H9 (cell line): ENCODE results near the gene LRP1B. TPM values are rescaled to one million over a fixed set of nuclear protein-coding genes. Genes with fewer than 3 reads are reported as not detected.

Experiments used
- DNase-seq: peaks from one replicate; pipeline ENCODE4 v3.0.0-alpha.2; 2017
- H2AFZ ChIP-seq: one replicate; pipeline ENCODE4 v1.6.1; 2013; ENCODE audit warnings: mild to moderate bottlenecking, low read length, control low read depth, moderate library complexity
- H2AK5ac ChIP-seq: 2 replicates; pipeline ENCODE4 v1.6.1; 2013; ENCODE audit warnings: low read length, control low read depth, mixed read lengths; ENCODE audit not compliant: insufficient read length
- H2BK120ac ChIP-seq: one replicate; pipeline ENCODE4 v1.6.1; 2013; ENCODE audit warnings: low read depth, mild to moderate bottlenecking, low read length, control low read depth, inconsistent platforms; ENCODE audit not compliant: poor library complexity, severe bottlenecking
- H2BK12ac ChIP-seq: 2 replicates; pipeline ENCODE4 v1.6.1; 2013; ENCODE audit warnings: low read length, control low read depth, mixed read lengths, low read depth; ENCODE audit not compliant: insufficient read length
- H2BK15ac ChIP-seq: 2 replicates; pipeline ENCODE4 v1.6.1; 2013; ENCODE audit warnings: low read depth, low read length, control low read depth
- H2BK20ac ChIP-seq: one replicate; pipeline ENCODE4 v1.6.1; 2013; ENCODE audit warnings: low read depth, mild to moderate bottlenecking, low read length, control low read depth, inconsistent platforms; ENCODE audit not compliant: poor library complexity, severe bottlenecking
- H2BK5ac ChIP-seq: 2 replicates; pipeline ENCODE4 v1.6.1; 2013; ENCODE audit warnings: low read length, control low read depth, mixed read lengths; ENCODE audit not compliant: insufficient read length
- H3K14ac ChIP-seq: 2 replicates; pipeline ENCODE4 v1.6.1; 2013; ENCODE audit warnings: low read length, control low read depth; ENCODE audit not compliant: insufficient read depth
- H3K18ac ChIP-seq: 2 replicates; pipeline ENCODE4 v1.6.1; 2013; ENCODE audit warnings: low read depth, mild to moderate bottlenecking, mixed read lengths, low read length, control low read depth; ENCODE audit not compliant: insufficient read length
- H3K23ac ChIP-seq: 2 replicates; pipeline ENCODE4 v1.6.1; 2013; ENCODE audit warnings: low read length, control low read depth, mixed read lengths, low read depth; ENCODE audit not compliant: insufficient read length
- H3K23me2 ChIP-seq: 2 replicates; pipeline ENCODE4 v1.6.1; 2013; ENCODE audit warnings: low read depth, mild to moderate bottlenecking, mixed read lengths, low read length, control low read depth; ENCODE audit not compliant: insufficient read length, poor library complexity, severe bottlenecking
- H3K27ac ChIP-seq: 2 replicates; pipeline ENCODE4 v1.5.1; 2013; ENCODE audit warnings: low read length, control low read depth, mixed read lengths, low read depth; ENCODE audit not compliant: insufficient read length
- H3K27me3 ChIP-seq: 2 replicates; pipeline ENCODE4 v1.6.1; 2013; ENCODE audit warnings: low read length, control low read depth, inconsistent platforms; ENCODE audit not compliant: insufficient read depth
- H3K4ac ChIP-seq: 2 replicates; pipeline ENCODE4 v1.6.1; 2013; ENCODE audit warnings: low read depth, mild to moderate bottlenecking, control low read depth, inconsistent platforms, low read length, moderate library complexity
- H3K4me1 ChIP-seq: 2 replicates; pipeline ENCODE4 v1.6.1; 2013; ENCODE audit warnings: low read length, control low read depth, inconsistent platforms; ENCODE audit not compliant: insufficient read depth
- H3K4me2 ChIP-seq: 2 replicates; pipeline ENCODE4 v1.6.1; 2013; ENCODE audit warnings: low read length, control low read depth, mixed read lengths; ENCODE audit not compliant: insufficient read length, insufficient read depth
- H3K56ac ChIP-seq: 2 replicates; pipeline ENCODE4 v1.6.1; 2013; ENCODE audit warnings: low read depth, mild to moderate bottlenecking, mixed read lengths, low read length, control low read depth; ENCODE audit not compliant: insufficient read length
- H3K79me1 ChIP-seq: 2 replicates; pipeline ENCODE4 v1.6.1; 2013; ENCODE audit warnings: low read depth, mild to moderate bottlenecking, moderate library complexity, low read length, control low read depth, inconsistent platforms; ENCODE audit not compliant: insufficient read depth, poor library complexity, severe bottlenecking
- H3K79me2 ChIP-seq: 2 replicates; pipeline ENCODE4 v1.6.1; 2013; ENCODE audit warnings: low read length, control low read depth, inconsistent platforms; ENCODE audit not compliant: insufficient read depth
- H3K9ac ChIP-seq: 2 replicates; pipeline ENCODE4 v1.6.1; 2013; ENCODE audit warnings: low read length, control low read depth, mixed read lengths; ENCODE audit not compliant: insufficient read length; ENCODE audit errors: extremely low read depth
- H3K9me3 ChIP-seq: one replicate; pipeline ENCODE4 v1.6.1; 2013; ENCODE audit warnings: low read depth, low read length, inconsistent platforms; ENCODE audit not compliant: control insufficient read depth
- H3T11ph ChIP-seq: one replicate; pipeline ENCODE4 v1.6.1; 2013; ENCODE audit warnings: mild to moderate bottlenecking, low read length, control low read depth, inconsistent platforms
- H4K20me1 ChIP-seq: one replicate; pipeline ENCODE4 v1.6.1; 2013; ENCODE audit not compliant: control insufficient read depth, insufficient read length, insufficient read depth
- H4K5ac ChIP-seq: 2 replicates; pipeline ENCODE4 v1.6.1; 2013; ENCODE audit warnings: low read depth, mild to moderate bottlenecking, mixed read lengths, low read length, control low read depth; ENCODE audit not compliant: insufficient read length
- H4K8ac ChIP-seq: replicated peaks from 2 replicates; pipeline ENCODE4 v1.6.1; 2013; ENCODE audit warnings: low read length, control low read depth, mixed read lengths, low read depth; ENCODE audit not compliant: insufficient read length
- H4K91ac ChIP-seq: 2 replicates; pipeline ENCODE4 v1.6.1; 2013; ENCODE audit warnings: low read depth, mild to moderate bottlenecking, moderate library complexity, mixed read lengths, low read length, control low read depth; ENCODE audit not compliant: insufficient read length
- H3K27ac Mint-ChIP-seq, 3 experiments: 2 replicates in 2 of 3; 3 replicates in 1 of 3; pipeline ENCODE4 v1.8.0; 2020 to 2021; ENCODE audit warnings: mixed read lengths in 3 of 3, mild to moderate bottlenecking in 1 of 3, moderate library complexity in 1 of 3
- H3K27me3 Mint-ChIP-seq: 2 replicates; pipeline ENCODE4 v1.8.0; 2021; ENCODE audit warnings: low read depth, mild to moderate bottlenecking, moderate library complexity, mixed read lengths
- H3K36me3 Mint-ChIP-seq, 3 experiments: 2 replicates in 2 of 3; 3 replicates in 1 of 3; pipeline ENCODE4 v1.8.0; 2020 to 2021; ENCODE audit warnings: low read depth in 3 of 3, mixed read lengths in 3 of 3; ENCODE audit not compliant: insufficient read depth in 1 of 3
- H3K4me1 Mint-ChIP-seq, 2 experiments: 2 replicates each; pipeline ENCODE4 v1.8.0; 2020; ENCODE audit warnings: mixed read lengths in 2 of 2
- H3K4me3 Mint-ChIP-seq, 2 experiments: 2 replicates in 1 of 2; 3 replicates in 1 of 2; pipeline ENCODE4 v1.8.0; 2020 to 2021; ENCODE audit warnings: mild to moderate bottlenecking in 2 of 2, mixed read lengths in 2 of 2, moderate library complexity in 1 of 2
- H3K9me3 Mint-ChIP-seq, 2 experiments: 2 replicates in 1 of 2; 3 replicates in 1 of 2; pipeline ENCODE4 v1.8.0; 2020; ENCODE audit warnings: mild to moderate bottlenecking in 2 of 2, mixed read lengths in 2 of 2, moderate library complexity in 1 of 2
- WGBS: extraction: QIAGEN DNeasy Blood & Tissue Kit; methylation state at CpG from one replicate; pipeline ENCODE4 v1.1.7; 2013; ENCODE audit warnings: missing lambda C conversion rate, low lambda C conversion rate, mixed read lengths; ENCODE audit not compliant: insufficient read length; ENCODE audit errors: extremely low coverage; 5-methylcytosine and 5-hydroxymethylcytosine counted together
- total RNA-seq: library from RNA; stranded (reverse); gene quantifications from 2 replicates; pipeline ENCODE4 v1.2.1, GENCODE V29; 2021
- TF ChIP-seq, protein P1 (sequence below): fragments of 200-600 bp; sonication (generic); conservative IDR thresholded peaks from 3 replicates; pipeline ENCODE4 v1.8.0; 2021; ENCODE audit warnings: antibody characterized with exemption, mild to moderate bottlenecking

Gene LRP1B
- total RNA-seq, 1 experiment from 2014 or later, result not detected

- Histone ChIP-seq H2AFZ (no peak overlapping the region), H2AK5ac (no peak overlapping the region), H4K5ac (no peak overlapping the region), H3K27ac (no peak overlapping the region), H3K9me3 (no peaks in the 10 kb centered on the region), H4K8ac (no peak overlapping the region), H3K18ac (no peak overlapping the region), H3K14ac (no peak overlapping the region), H2BK120ac (no peak overlapping the region), H3K23ac (no peak overlapping the region), H2BK15ac (no peak overlapping the region), H3K27me3 (no peaks in the 10 kb centered on the region), H3T11ph (no peak overlapping the region), H2BK20ac (no peak overlapping the region), H3K4me2 (no peak overlapping the region), H4K20me1 (no peaks in the 10 kb centered on the region), H4K91ac (no peak overlapping the region), H2BK5ac (no peak overlapping the region), H3K23me2 (no peaks in the 10 kb centered on the region), H3K79me1 (no peaks in the 10 kb centered on the region), H3K4ac (no peak overlapping the region), H2BK12ac (no peak overlapping the region), H3K4me1 (no peaks in the 10 kb centered on the region), H3K9ac (no peak overlapping the region), H3K79me2 (no peaks in the 10 kb centered on the region), H3K56ac (no peak overlapping the region)
- no peaks in the 10 kb centered on the region; a peak in 1 of 7 replicates for H3K36me3 Mint-ChIP-seq
- peaks cover 0 to 3% of the 10 kb centered on the region in 2 experiments; a peak in 1 of 4 replicates for H3K4me1 Mint-ChIP-seq
- no CpG with 5 or more reads among the region's 1 CpG for WGBS
- DNase-seq, result no peak
- TF ChIP-seq, protein P1, sequence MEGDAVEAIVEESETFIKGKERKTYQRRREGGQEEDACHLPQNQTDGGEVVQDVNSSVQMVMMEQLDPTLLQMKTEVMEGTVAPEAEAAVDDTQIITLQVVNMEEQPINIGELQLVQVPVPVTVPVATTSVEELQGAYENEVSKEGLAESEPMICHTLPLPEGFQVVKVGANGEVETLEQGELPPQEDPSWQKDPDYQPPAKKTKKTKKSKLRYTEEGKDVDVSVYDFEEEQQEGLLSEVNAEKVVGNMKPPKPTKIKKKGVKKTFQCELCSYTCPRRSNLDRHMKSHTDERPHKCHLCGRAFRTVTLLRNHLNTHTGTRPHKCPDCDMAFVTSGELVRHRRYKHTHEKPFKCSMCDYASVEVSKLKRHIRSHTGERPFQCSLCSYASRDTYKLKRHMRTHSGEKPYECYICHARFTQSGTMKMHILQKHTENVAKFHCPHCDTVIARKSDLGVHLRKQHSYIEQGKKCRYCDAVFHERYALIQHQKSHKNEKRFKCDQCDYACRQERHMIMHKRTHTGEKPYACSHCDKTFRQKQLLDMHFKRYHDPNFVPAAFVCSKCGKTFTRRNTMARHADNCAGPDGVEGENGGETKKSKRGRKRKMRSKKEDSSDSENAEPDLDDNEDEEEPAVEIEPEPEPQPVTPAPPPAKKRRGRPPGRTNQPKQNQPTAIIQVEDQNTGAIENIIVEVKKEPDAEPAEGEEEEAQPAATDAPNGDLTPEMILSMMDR, result no peak
- no peaks in the 10 kb centered on the region for H3K27me3 Mint-ChIP-seq
- H3K9me3 Mint-ChIP-seq, result 0 out of 5 replicates have a peak, but pooled peaks cover 0 to 2% of the 10 kb centered on the region in 2 experiments
- no peak overlapping the region for H3K27ac Mint-ChIP-seq
- no peak overlapping the region for H3K4me3 Mint-ChIP-seq
These were observed 1326.0 kb downstream of the LRP1B start for GRCh38 chr2:140804700-140805260.
